Skin epidermis (tissue), 12 donors: ENCODE measurements around the gene EFNA4.

Experiments
- H3K27ac ChIP-seq, 21 experiments: fragments of 200-600 bp; sonication (generic) in 11 of 21; one replicate each; pipeline ENCODE4 v1.5.0; 2020; ENCODE audit warnings: mild to moderate bottlenecking in 3 of 21, inconsistent platforms in 2 of 21, moderate library complexity in 2 of 21
- H3K4me3 ChIP-seq, 7 experiments: fragments of 200-600 bp; sonication (generic) in 2 of 7; one replicate each; pipeline ENCODE4 v1.5.0; 2020; ENCODE audit warnings: inconsistent platforms in 2 of 7, mild to moderate bottlenecking in 2 of 7, moderate library complexity in 1 of 7

EFNA4 gene

DNA sequence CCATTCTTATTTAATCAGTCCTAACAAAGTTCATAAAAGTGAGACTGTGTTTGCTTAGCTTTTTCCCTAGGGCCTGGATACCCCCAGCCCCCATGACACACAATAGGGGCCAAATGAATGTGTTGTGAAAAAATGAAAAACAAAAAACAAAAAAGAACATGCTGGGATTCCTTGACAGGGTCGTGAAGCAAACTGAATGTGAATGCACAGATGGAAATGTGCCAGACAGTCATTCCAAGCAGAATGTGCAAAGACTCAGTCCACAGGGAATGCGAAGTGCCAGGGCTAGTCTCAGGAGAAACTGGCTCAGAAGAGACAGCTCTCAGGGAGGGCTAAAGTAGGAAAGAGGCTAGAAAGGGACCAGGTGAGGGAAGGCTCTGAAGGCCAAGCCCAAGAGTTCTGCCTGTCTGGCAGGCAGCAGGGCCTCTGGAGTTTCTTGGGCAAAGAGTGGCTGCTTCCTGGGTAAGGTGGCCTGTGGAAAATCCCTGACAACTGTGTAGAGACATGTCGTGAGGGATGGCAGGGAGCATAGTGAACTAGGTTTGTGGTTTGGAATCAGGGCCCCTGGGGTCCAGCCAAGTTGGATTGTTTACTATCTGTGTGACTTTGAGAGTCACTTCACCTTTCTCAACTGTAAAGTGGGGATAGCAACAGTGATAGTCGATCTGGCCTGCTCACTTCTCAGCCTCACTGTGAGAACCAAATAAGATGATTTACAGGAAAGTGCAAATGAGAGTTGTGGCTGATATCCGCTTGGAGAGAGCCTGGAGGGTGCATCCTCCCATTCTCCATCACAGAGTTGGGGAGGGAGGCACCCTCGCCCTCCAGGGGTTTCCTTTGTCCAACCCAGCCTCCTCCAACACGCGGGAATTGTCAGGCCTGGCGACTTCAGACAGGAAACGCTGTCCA lies 13.6 kb upstream of the EFNA4 start:
- Histone ChIP-seq H3K4me3 (peak overlapping the region; percentile 63 to 78 (median 70)), H3K27ac (peak overlapping the region; percentile 31 to 97 (median 90))

DNA sequence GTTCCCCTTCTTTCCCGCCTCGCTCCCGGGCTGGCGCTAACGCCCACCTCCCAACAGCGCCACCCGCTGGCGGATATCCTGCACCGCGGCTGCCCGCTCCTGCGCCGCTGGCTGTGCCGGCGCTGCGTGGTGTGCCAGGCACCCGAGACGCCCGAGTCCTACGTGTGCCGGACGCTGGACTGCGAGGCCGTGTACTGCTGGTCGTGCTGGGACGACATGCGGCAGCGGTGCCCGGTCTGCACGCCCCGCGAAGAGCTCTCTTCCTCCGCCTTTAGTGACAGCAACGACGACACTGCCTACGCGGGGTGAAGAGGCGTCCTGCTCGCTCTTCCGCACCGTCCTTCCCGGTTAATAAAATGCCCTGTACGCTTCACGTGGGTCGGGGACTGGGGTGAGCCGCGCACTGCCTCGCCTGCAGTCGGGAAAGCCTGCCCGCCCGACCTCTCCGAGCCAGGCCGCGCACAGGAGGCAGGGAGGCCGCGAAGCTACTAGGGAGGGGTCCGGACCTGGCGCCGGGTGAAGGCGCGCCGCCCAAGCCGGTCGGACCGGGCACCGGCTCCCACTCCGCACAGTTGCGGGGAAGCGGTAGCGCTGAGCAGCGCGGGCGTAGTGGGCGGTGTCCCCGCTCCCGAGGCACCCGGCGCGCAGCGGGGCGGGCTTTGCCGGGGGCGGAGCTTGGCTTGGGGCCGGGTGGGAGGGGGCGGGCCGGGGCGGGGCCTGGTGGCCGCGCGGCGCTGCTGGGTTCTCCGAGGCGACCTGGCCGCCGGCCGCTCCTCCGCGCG lies 12.8 kb upstream of the EFNA4 start, which contains the start of gene ADAM15:
TSS of gene ADAM15 (plus strand) at position 757 of the 782 bp plus-strand sequence. CDS start 71 bp downstream, outside the sequence.
- Histone ChIP-seq H3K4me3 (peak within 1 kb of the TSS; percentile 63 to 78 (median 70)), H3K27ac (peak within 1 kb of the TSS; percentile 31 to 97 (median 91))

GRCh38 chr1:155051342-155051776 lies 12.2 kb upstream of the EFNA4 start:
- peak overlapping the region; percentile 63 to 78 (median 70) for H3K4me3 ChIP-seq
- peak overlapping the region; percentile 7 to 97 (median 90) for H3K27ac ChIP-seq

DNA sequence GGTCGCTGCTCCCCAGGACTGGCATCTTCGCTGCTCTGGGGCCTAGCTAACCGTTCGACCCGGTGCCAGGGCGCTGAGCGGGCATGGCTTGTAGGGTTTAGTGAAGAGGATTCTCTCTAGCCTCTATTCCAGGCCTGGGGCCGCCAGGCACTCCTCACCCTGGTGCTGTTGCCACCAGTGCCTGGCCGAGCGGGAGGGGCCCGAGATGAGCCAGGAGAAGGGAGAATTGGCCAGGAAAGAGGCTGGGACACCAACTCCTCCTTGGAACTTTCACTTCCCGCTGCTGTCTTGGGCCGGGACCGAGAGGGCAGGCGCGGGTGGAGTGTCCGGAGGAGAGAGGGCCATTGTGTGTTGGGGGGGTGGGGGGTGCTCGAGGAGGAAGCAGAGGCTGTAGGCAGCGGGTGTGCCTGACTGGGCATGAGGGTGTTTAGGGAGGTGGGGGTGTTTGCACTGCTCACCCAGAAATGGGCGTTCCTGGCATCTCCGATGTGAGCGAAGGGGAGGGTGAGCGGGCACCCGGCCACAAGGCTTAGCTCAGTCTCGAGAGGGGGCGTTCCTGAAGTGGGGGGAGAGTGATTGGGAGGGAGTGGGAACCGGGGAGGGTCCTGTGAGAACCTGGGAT lies 11.7 kb upstream of the EFNA4 start:
- Histone ChIP-seq H3K27ac (peak overlapping the region; percentile 7 to 97 (median 90)), H3K4me3 (peak overlapping the region; percentile 63 to 78 (median 70))

GRCh38 chr1:155052439-155053395 lies 10.8 kb upstream of the EFNA4 start:
- H3K4me3 ChIP-seq: peak overlapping the region; percentile 63 to 78 (median 70)
- H3K27ac ChIP-seq: peak overlapping the region in 20 of 21 experiments; percentile 2 to 97 (median 90)

DNA sequence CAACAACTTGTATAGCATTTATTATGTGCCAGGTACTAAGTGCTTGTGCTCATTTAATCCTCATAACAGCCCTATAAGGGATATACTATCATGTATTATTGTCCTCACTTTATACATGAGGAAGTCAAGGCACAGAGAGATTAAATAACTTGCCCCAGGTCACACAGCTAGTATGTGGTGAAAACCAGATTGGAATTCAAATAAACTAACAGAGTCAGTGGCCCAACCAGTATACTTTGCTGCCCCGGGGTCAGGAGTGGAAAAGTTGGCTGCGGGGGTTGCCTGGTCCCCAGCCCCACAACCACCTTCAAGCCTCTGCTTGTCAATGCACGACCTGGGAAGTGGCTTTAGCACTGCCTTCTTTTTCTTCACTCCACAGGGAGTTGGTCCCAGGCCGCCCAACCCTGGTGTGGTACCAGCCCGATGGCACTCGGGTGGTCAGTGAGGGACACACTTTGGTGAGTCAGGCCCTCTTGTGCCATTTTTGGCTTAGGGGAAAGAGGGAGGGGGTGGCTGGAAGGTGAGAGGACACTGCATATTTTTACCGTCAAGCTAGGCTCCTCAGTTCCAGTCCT lies 9.9 kb upstream of the EFNA4 start:
- peak overlapping the region in 9 of 21 experiments; percentile 3 to 92 (median 87) for H3K27ac ChIP-seq
- H3K4me3 ChIP-seq: no peak overlapping the region

GRCh38 chr1:155057104-155057503 lies 6.4 kb upstream of the EFNA4 start:
- H3K4me3 ChIP-seq: no peak overlapping the region
- H3K27ac ChIP-seq: no peak overlapping the region

GRCh38 chr1:155057788-155058211 lies 5.7 kb upstream of the EFNA4 start:
- no peak overlapping the region for H3K4me3 ChIP-seq
- no peak overlapping the region for H3K27ac ChIP-seq

DNA sequence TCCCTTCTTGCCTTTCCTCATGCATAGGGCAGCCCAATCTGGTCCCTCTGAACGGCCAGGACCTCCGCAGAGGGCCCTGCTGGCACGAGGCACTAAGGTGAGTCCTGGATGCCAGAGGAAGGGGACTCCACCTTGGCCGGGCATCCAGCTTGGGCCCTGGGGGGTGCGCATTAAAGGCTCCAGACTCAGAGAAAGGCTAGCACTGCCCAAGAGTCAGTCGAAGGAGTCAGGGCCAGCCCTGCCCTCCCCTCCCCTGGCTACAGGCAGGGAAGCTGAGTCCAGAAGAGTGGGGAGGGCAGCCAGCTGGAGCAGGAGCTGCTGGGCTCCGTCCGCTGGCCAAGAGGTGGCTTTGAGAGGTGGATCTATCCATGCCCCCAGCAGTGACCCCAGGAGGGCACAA lies 2.8 kb upstream of the EFNA4 start:
- no peak overlapping the region for H3K4me3 ChIP-seq
- H3K27ac ChIP-seq: no peak overlapping the region

GRCh38 chr1:155061381-155062150 lies 2.0 kb upstream of the EFNA4 start:
- H3K4me3 ChIP-seq: no peak overlapping the region
- peak overlapping the region in 2 of 21 experiments; percentile 27 to 86 for H3K27ac ChIP-seq

GRCh38 chr1:155062151-155062686 lies 1.3 kb upstream of the EFNA4 start:
- no peak overlapping the region for H3K4me3 ChIP-seq

DNA sequence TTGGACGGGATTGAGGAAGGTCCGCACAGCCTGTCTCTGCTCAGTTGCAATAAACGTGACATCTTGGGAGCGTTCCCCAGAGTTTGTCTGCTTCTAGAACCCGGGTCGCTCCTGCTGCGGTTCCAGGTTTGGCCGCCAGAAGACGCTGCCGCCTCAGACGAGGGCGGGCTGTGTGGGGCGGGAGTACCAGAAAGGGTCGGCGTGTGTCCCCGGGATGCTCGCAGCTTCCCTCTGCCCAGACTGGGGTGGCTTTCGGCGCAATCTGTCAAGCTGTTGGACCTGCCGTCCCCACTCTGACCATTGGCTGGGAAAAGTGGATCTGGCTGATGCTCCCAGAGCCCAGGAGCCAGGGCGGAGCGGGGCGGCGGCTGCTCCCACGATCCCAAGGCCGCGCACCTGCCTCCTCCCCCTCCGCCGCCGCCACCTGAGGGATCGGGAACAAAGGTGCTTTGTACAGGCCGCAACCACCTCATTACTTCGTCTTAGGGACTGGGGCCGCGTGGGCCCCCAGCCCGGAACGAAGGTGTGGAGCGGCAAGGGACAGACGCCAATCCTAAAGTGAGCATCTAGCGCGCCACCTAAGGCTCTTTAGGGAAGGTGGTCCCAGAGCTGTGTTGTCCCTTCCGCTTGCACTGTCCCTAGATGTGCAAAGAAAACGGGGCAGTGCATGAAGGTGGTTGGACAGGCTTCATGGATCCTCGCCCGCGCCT lies 683 bp upstream of the EFNA4 start:
- Histone ChIP-seq H3K4me3 (peak overlapping the region; percentile 73 to 93 (median 87)), H3K27ac (peak overlapping the region in 15 of 21 experiments; percentile 16 to 94 (median 82))

More at GRCh38 chr1:155062151-155062686, 1.3 kb upstream of the EFNA4 start:
- peak overlapping the region in 6 of 21 experiments; percentile 26 to 86 (median 34) for H3K27ac ChIP-seq

DNA sequence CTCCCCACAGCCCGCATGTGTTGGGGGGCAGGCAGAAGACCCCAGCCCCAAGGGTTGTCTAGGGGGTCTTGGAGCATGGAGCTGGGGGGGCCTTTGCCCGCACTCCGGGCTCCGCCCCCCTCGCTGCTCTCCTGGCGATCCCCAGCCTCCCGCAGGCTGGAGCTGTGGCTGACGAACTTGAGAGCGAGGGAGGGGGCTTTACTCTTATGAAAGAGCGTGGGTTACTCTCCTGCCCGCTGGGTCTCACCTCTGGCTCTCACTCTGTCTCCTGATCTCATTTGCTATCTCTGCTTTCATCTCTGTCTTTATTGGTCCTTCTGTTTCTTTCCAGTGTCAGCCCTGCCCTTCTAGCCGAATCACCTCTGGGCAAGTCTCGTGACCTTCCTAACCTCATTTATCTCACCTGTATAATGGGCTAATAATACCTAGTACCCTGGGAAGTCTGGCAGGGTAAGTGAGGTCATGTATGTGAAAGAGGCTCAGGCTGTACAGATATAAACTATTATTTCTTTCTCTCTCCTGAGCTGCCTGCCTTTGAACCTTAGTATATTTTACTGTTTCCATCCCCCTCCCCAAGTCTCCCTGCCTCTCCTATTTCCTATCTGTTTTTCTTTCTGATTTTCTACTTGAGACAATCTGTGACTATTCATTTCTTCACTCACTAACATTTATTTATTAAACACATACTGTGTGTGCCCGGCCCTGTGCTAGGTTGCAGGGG lies 731 bp downstream of the EFNA4 start:
- peak overlapping the region in 20 of 21 experiments; percentile 55 to 94 (median 83) for H3K27ac ChIP-seq
- peak overlapping the region; percentile 73 to 93 (median 87) for H3K4me3 ChIP-seq

GRCh38 chr1:155064832-155065429 lies 1.4 kb downstream of the EFNA4 start:
- Histone ChIP-seq H3K27ac (no peak overlapping the region), H3K4me3 (peak overlapping the region in 1 of 7 experiments; percentile 8)

DNA sequence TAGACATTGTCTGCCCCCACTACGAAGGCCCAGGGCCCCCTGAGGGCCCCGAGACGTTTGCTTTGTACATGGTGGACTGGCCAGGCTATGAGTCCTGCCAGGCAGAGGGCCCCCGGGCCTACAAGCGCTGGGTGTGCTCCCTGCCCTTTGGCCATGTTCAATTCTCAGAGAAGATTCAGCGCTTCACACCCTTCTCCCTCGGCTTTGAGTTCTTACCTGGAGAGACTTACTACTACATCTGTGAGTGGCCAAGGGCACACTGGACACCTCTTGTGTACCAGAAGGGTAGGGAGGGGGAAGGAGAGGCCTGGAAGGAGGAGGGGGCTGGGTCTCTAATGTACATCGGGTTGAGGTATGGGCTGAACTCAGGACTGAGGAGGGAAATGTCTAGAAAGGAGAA lies 3.2 kb downstream of the EFNA4 start:
- Histone ChIP-seq H3K4me3 (no peak overlapping the region), H3K27ac (no peak overlapping the region)
